CD4-positive, alpha-beta T cell (primary cell): ENCODE data around the gene RBMS3. TPM values are rescaled to one million over a fixed set of nuclear protein-coding genes. Genes with fewer than 3 reads are reported as not detected.

Experiments
- ATAC-seq: fragments of 200-7000 bp; cut with Tn5 transposase; one replicate; pipeline ENCODE4 v1.10.0; 2022; ENCODE audit warnings: mild to moderate bottlenecking; ENCODE audit not compliant: poor library complexity
- CTCF ChIA-PET: fragments of 350-600 bp; sonication (Branson Sonifier 250); formaldehyde crosslinking; loops from one replicate; lab custom pipeline; 2021; ENCODE audit warnings: antibody characterized with exemption, inconsistent platforms; lab: Charles Lee
- POLR2A ChIA-PET: fragments of 350-600 bp; sonication (Branson Sonifier 250); formaldehyde crosslinking; loops from one replicate; lab custom pipeline; 2021; ENCODE audit warnings: antibody characterized with exemption, inconsistent platforms; lab: Charles Lee
- DNase-seq, 14 experiments: peaks; one replicate each; pipeline ENCODE4 v3.0.0-alpha.2; 2013 to 2020; ENCODE audit warnings: mixed read lengths in 2 of 14
- H3K27ac ChIP-seq, 2 donors: one replicate each; pipeline versions ENCODE4 v1.5.1 to v1.7.0; 2013; ENCODE audit warnings: low read length in 2 of 2, low read depth in 1 of 2, mild to moderate bottlenecking in 1 of 2
- H3K27me3 ChIP-seq, 2 experiments: 1 replicate in 1 of 2; 2 replicates in 1 of 2; pipeline versions ENCODE4 v1.6.1 to v1.7.0; 2013; ENCODE audit warnings: low read length in 2 of 2, control low read depth in 1 of 2, mild to moderate bottlenecking in 1 of 2, moderate library complexity in 1 of 2; ENCODE audit not compliant: insufficient read depth in 2 of 2, control insufficient read depth in 1 of 2
- H3K36me3 ChIP-seq: one replicate; pipeline ENCODE4 v1.6.1; 2013; ENCODE audit warnings: low read length, control low read depth; ENCODE audit not compliant: insufficient read depth
- H3K4me1 ChIP-seq: one replicate; pipeline ENCODE4 v1.6.1; 2013; ENCODE audit warnings: low read length, control low read depth; ENCODE audit not compliant: insufficient read depth
- H3K4me3 ChIP-seq: one replicate; pipeline ENCODE4 v1.5.1; 2013; ENCODE audit warnings: mild to moderate bottlenecking, low read length, moderate library complexity
- H3K9me3 ChIP-seq, 2 experiments: 1 replicate in 1 of 2; 2 replicates in 1 of 2; pipeline versions ENCODE4 v1.6.1 to v1.7.0; 2013; ENCODE audit warnings: low read length in 2 of 2, mild to moderate bottlenecking in 2 of 2, control low read depth in 1 of 2, moderate library complexity in 1 of 2; ENCODE audit not compliant: control insufficient read depth in 1 of 2, insufficient read depth in 1 of 2
- H3K27ac Mint-ChIP-seq: one replicate; pipeline ENCODE4 v1.8.0; 2020; ENCODE audit warnings: mixed read lengths
- H3K27me3 Mint-ChIP-seq: one replicate; pipeline ENCODE4 v1.8.0; 2021; ENCODE audit warnings: mixed read lengths
- H3K36me3 Mint-ChIP-seq: one replicate; pipeline ENCODE4 v1.8.0; 2021; ENCODE audit warnings: low read depth, mixed read lengths
- H3K4me1 Mint-ChIP-seq: one replicate; pipeline ENCODE4 v1.8.0; 2021; ENCODE audit warnings: low read depth, mixed read lengths
- H3K4me3 Mint-ChIP-seq: one replicate; pipeline ENCODE4 v1.8.0; 2020; ENCODE audit warnings: mild to moderate bottlenecking, mixed read lengths
- H3K9me3 Mint-ChIP-seq: one replicate; pipeline ENCODE4 v1.8.0; 2020; ENCODE audit warnings: mixed read lengths
- intact Hi-C, 2 experiments: fragments of 100-400 bp; cut with DNase I in 1 of 2; cut with micrococcal nuclease in 1 of 2; formaldehyde crosslinking; loops; one replicate each; pipeline versions ENCODE4 v1.15.1 to v1.9.0; 2023 to 2025; cut with DNase I, micrococcal nuclease
- total RNA-seq, 174 experiments: library from RNA in 2 of 174; stranded (reverse) in 2 of 174; gene quantifications; one replicate each; pipeline ENCODE4 v1.2.3 and lab custom pipeline; 2021 to 2026
- TF ChIP-seq, protein P1 (sequence below): fragments of 200-600 bp; IDR thresholded peaks from one replicate; pipeline ENCODE4 v1.8.0; 2022; ENCODE audit warnings: antibody characterized with exemption, mild to moderate bottlenecking

RBMS3 gene
- total RNA-seq, 2 experiments from 2014 or later, result 1.6 to 1.7 TPM

DNA sequence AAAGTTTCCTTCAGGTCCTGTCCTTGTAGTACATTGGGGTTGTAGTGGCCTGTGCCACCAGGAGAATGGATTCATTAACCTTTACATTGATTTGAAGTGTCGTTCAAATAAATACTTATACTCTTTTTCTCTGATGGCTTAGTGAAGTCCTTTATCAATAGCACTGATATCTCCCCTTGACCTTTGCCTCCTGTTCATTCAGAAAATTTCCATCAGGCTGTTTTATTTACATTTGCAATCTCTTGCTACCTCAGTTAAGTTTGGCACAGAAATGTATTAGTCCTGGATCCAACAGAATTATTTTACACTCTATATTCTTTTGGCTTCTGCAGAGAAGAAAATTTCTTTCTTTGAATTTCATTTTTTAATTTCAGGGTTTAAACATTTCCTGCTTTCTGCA lies 497.0 kb downstream of the RBMS3 start:
- Histone ChIP-seq H3K4me1 (no peaks in the 10 kb centered on the region), H3K27me3 (no peaks in the 10 kb centered on the region), H3K4me3 (no peak overlapping the region), H3K9me3 (no peaks in the 10 kb centered on the region), H3K36me3 (no peaks in the 10 kb centered on the region), H3K27ac (no peak overlapping the region)
- intact Hi-C loops, result no loop called here
- Mint-ChIP-seq H3K27ac (no peak overlapping the region), H3K4me1 (no peaks in the 10 kb centered on the region), H3K27me3 (no peaks in the 10 kb centered on the region), H3K9me3 (peaks cover 7% of the 10 kb centered on the region), H3K4me3 (no peak overlapping the region), H3K36me3 (no peaks in the 10 kb centered on the region)
- TF ChIP-seq, protein P1, sequence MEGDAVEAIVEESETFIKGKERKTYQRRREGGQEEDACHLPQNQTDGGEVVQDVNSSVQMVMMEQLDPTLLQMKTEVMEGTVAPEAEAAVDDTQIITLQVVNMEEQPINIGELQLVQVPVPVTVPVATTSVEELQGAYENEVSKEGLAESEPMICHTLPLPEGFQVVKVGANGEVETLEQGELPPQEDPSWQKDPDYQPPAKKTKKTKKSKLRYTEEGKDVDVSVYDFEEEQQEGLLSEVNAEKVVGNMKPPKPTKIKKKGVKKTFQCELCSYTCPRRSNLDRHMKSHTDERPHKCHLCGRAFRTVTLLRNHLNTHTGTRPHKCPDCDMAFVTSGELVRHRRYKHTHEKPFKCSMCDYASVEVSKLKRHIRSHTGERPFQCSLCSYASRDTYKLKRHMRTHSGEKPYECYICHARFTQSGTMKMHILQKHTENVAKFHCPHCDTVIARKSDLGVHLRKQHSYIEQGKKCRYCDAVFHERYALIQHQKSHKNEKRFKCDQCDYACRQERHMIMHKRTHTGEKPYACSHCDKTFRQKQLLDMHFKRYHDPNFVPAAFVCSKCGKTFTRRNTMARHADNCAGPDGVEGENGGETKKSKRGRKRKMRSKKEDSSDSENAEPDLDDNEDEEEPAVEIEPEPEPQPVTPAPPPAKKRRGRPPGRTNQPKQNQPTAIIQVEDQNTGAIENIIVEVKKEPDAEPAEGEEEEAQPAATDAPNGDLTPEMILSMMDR, result no peak
- CTCF ChIA-PET, result no interaction called here
- POLR2A ChIA-PET, result no interaction called here
- DNase-seq (no peak), ATAC-seq (no peak)

DNA sequence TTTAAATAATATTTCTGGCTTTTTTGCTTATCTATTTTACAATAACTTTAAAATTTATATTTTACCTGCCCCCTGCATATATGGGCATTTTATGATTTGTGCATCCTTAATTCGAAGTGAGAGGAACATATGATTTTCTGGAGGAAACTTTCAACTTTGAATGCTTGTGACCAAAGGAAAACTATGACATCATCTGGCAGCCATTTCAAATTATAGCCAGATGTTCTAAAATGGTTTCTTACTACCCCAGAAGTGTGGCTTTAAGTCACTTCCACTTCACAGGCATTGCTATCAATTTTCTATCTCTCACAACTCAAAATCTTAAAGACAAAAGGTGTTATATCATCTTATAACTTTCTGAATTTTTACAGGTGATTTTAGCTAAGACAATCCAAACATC lies 508.8 kb downstream of the RBMS3 start:
- Mint-ChIP-seq H3K27ac (no peak overlapping the region), H3K27me3 (peaks cover 5% of the 10 kb centered on the region), H3K4me3 (no peak overlapping the region), H3K9me3 (no peaks in the 10 kb centered on the region), H3K36me3 (no peaks in the 10 kb centered on the region), H3K4me1 (no peaks in the 10 kb centered on the region)
- intact Hi-C loops, result no loop called here
- H3K27ac ChIP-seq, result no peak overlapping the region
- ChIA-PET CTCF (no interaction called here), POLR2A (no interaction called here)
- TF ChIP-seq, protein P1, result no peak
- no peaks in the 10 kb centered on the region for H3K27me3 ChIP-seq
- no peaks in the 10 kb centered on the region for H3K9me3 ChIP-seq
- no peak for ATAC-seq
- H3K4me1 ChIP-seq, result no peaks in the 10 kb centered on the region
- no peak for DNase-seq
- no peak overlapping the region for H3K4me3 ChIP-seq
- H3K36me3 ChIP-seq, result no peaks in the 10 kb centered on the region

DNA sequence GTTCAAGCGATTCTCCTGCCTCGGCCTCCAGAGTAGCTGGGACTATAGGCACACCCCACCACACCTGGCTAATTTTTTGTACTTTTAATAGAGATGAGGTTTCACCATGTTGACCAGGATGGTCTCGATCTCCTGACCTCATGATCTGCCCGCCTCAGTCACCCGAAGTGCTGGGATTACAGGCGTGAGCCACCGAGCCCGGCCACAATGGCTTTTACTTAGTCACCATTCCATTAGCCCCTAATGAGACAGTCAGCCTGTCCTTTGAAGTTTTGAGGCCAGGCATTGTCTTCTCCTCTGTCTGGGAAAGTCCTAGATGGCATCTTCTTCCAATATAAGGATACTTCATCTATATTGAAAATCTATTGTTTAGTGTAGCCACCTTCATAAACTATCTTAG lies 515.9 kb downstream of the RBMS3 start:
- no peaks in the 10 kb centered on the region for H3K27me3 ChIP-seq
- H3K36me3 ChIP-seq, result no peaks in the 10 kb centered on the region
- ChIA-PET POLR2A (no interaction called here), CTCF (no interaction called here)
- ATAC-seq, result no peak
- H3K4me3 ChIP-seq, result no peak overlapping the region
- Mint-ChIP-seq H3K9me3 (no peaks in the 10 kb centered on the region), H3K36me3 (no peaks in the 10 kb centered on the region), H3K27ac (no peak overlapping the region), H3K4me3 (no peak overlapping the region), H3K27me3 (peaks cover 7% of the 10 kb centered on the region), H3K4me1 (no peaks in the 10 kb centered on the region)
- intact Hi-C loops, result no loop called here
- no peak for DNase-seq
- H3K27ac ChIP-seq, result no peak overlapping the region
- H3K4me1 ChIP-seq, result no peaks in the 10 kb centered on the region
- TF ChIP-seq, protein P1, result no peak
- H3K9me3 ChIP-seq, result no peaks in the 10 kb centered on the region
